Small intestine (tissue), 7 donors: ENCODE results near the gene RYR3. TPM values are rescaled to one million over a fixed set of nuclear protein-coding genes. Genes with fewer than 3 reads are reported as not detected.
"Not testable (repeated sequence)": the region's sequence is repeated elsewhere in the genome, so short reads cannot be mapped to it uniquely, and the experiment has no call there.

Source experiments
- DNase-seq, 2 donors: peaks; one replicate each; pipeline versions ENCODE4 v3.0.0 to v3.0.0-alpha.2; 2013
- FAIRE-seq: peaks from 2 replicates; lab custom pipeline; 2012; peaks lifted over from hg19 to GRCh38; lab: Jason Lieb, UNC
- H3K27ac ChIP-seq, 3 donors: one replicate each; pipeline ENCODE4 v1.5.1; 2013; ENCODE audit warnings: low read length in 2 of 3, mild to moderate bottlenecking in 2 of 3, control low read depth in 1 of 3, inconsistent platforms in 1 of 3, low read depth in 1 of 3, moderate library complexity in 1 of 3
- H3K27me3 ChIP-seq, 3 donors: one replicate each; pipeline ENCODE4 v1.6.1; 2013; ENCODE audit warnings: low read length in 3 of 3, inconsistent platforms in 1 of 3; ENCODE audit not compliant: control insufficient read depth in 3 of 3, insufficient read depth in 3 of 3
- H3K36me3 ChIP-seq, 3 donors: one replicate each; pipeline ENCODE4 v1.6.1; 2013; ENCODE audit warnings: low read length in 3 of 3, inconsistent platforms in 1 of 3, low read depth in 1 of 3, mild to moderate bottlenecking in 1 of 3, moderate library complexity in 1 of 3; ENCODE audit not compliant: control insufficient read depth in 3 of 3, insufficient read depth in 2 of 3
- H3K4me1 ChIP-seq, 3 donors: one replicate each; pipeline ENCODE4 v1.6.1; 2013; ENCODE audit warnings: low read length in 2 of 3, inconsistent platforms in 1 of 3, low read depth in 1 of 3, mild to moderate bottlenecking in 1 of 3, moderate library complexity in 1 of 3; ENCODE audit not compliant: control insufficient read depth in 3 of 3, insufficient read depth in 2 of 3
- H3K4me3 ChIP-seq, 3 donors: one replicate each; pipeline ENCODE4 v1.5.1; 2013; ENCODE audit warnings: low read length in 3 of 3, control low read depth in 1 of 3, inconsistent platforms in 1 of 3, low read depth in 1 of 3, mild to moderate bottlenecking in 1 of 3, moderate library complexity in 1 of 3
- H3K9me3 ChIP-seq, 2 donors: one replicate each; pipeline ENCODE4 v1.6.1; 2013; ENCODE audit warnings: low read depth in 1 of 2, low read length in 1 of 2; ENCODE audit not compliant: control insufficient read depth in 2 of 2, insufficient read depth in 1 of 2
- WGBS, 3 donors: extraction: QIAGEN DNeasy Blood & Tissue Kit; methylation state at CpG; one replicate each; pipeline ENCODE4 v1.1.7; 2013; 5-methylcytosine and 5-hydroxymethylcytosine counted together
- polyA plus RNA-seq, 4 donors: library from polyadenylated mRNA; stranded (reverse) in 3 of 4; unstranded in 1 of 4; fragments of 200-250 nt in 3 of 4; fragments of 120-200 nt in 1 of 4; gene quantifications; one replicate each; pipeline versions ENCODE4 v1.2.1 to v1.2.3, GENCODE V29; 2013
- donor health status: healthy with polysubstance abuse.
- donor health status: control.
- donor health status: control.
- donor health status: Bipolar disorder and iron deficiency.
- donor health status: healthy.

RYR3 gene
- polyA plus RNA-seq, 4 donors: 0.36 to 1.6 TPM; not detected in 2

- WGBS, 3 donors: 84 to 92% (median 89%) methylated on average over 1 of the region's 1 CpG
- no peaks in the 10 kb centered on the region for H3K9me3 ChIP-seq
- no peak overlapping the region for H3K4me3 ChIP-seq
- no peaks in the 10 kb centered on the region for H3K4me1 ChIP-seq
- FAIRE-seq (no peak), DNase-seq (no peak)
- H3K27ac ChIP-seq: no peak overlapping the region
- H3K27me3 ChIP-seq: no peaks in the 10 kb centered on the region
- H3K36me3 ChIP-seq: no peaks in the 10 kb centered on the region
Observed at GRCh38 chr15:33569036-33569435, 258.3 kb downstream of the RYR3 start.

- H3K27me3 ChIP-seq, DNase-seq, H3K4me3 ChIP-seq, H3K27ac ChIP-seq, H3K36me3 ChIP-seq, H3K4me1 ChIP-seq, H3K9me3 ChIP-seq, FAIRE-seq: not testable (repeated sequence)
- 46 to 91% (median 86%) methylated on average over 2 of the region's 2 CpGs for WGBS, 3 donors
Observed at GRCh38 chr15:33577911-33578310, 267.1 kb downstream of the RYR3 start.

GRCh38 chr15:33580526-33580925 is 269.8 kb downstream of the RYR3 start:
- no peak overlapping the region for H3K4me3 ChIP-seq
- H3K9me3 ChIP-seq: no peaks in the 10 kb centered on the region
- H3K27me3 ChIP-seq: no peaks in the 10 kb centered on the region
- WGBS, 3 donors: 55 to 75% (median 59%) methylated on average over 2 of the region's 2 CpGs
- no peak overlapping the region for H3K27ac ChIP-seq
- FAIRE-seq (no peak), DNase-seq (no peak)
- H3K36me3 ChIP-seq: no peaks in the 10 kb centered on the region
- H3K4me1 ChIP-seq: no peaks in the 10 kb centered on the region

- FAIRE-seq: no peak
- H3K36me3 ChIP-seq: no peaks in the 10 kb centered on the region
- 23 to 48% (median 46%) methylated on average over 3 of the region's 3 CpGs for WGBS, 3 donors
Observed at GRCh38 chr15:33581032-33581431, 270.3 kb downstream of the RYR3 start.

GRCh38 chr15:33584797-33585196 is 274.0 kb downstream of the RYR3 start:
- no peak overlapping the region for H3K27ac ChIP-seq
- no peak for DNase-seq
- H3K36me3 ChIP-seq: no peaks in the 10 kb centered on the region
- H3K9me3 ChIP-seq: no peaks in the 10 kb centered on the region
- FAIRE-seq: no peak
- H3K27me3 ChIP-seq: no peaks in the 10 kb centered on the region
- no peak overlapping the region for H3K4me3 ChIP-seq
- 37 to 49% (median 45%) methylated on average over 8 of the region's 8 CpGs for WGBS, 3 donors
- no peaks in the 10 kb centered on the region for H3K4me1 ChIP-seq

More at GRCh38 chr15:33581032-33581431, 270.3 kb downstream of the RYR3 start:
- H3K4me3 ChIP-seq: no peak overlapping the region
- no peak for DNase-seq
- H3K4me1 ChIP-seq: no peaks in the 10 kb centered on the region
- H3K27me3 ChIP-seq: no peaks in the 10 kb centered on the region
- H3K27ac ChIP-seq: no peak overlapping the region
- H3K9me3 ChIP-seq: no peaks in the 10 kb centered on the region

GRCh38 chr15:33586786-33587697 is 276.3 kb downstream of the RYR3 start:
- no peak overlapping the region for H3K27ac ChIP-seq
- H3K36me3 ChIP-seq: no peaks in the 10 kb centered on the region
- no peaks in the 10 kb centered on the region for H3K4me1 ChIP-seq
- no peak overlapping the region for H3K4me3 ChIP-seq
- 74 to 82% (median 77%) methylated on average over 17 of the region's 17 CpGs for WGBS, 3 donors
- DNase-seq (no peak), FAIRE-seq (no peak)
- no peaks in the 10 kb centered on the region for H3K9me3 ChIP-seq
- no peaks in the 10 kb centered on the region for H3K27me3 ChIP-seq

GRCh38 chr15:33587773-33588172 is 277.0 kb downstream of the RYR3 start:
- Histone ChIP-seq H3K36me3 (no peaks in the 10 kb centered on the region), H3K27ac (no peak overlapping the region), H3K9me3 (no peaks in the 10 kb centered on the region), H3K27me3 (no peaks in the 10 kb centered on the region), H3K4me3 (no peak overlapping the region), H3K4me1 (no peaks in the 10 kb centered on the region)
- no peak for DNase-seq
- FAIRE-seq: no peak
- WGBS, 3 donors: 47 to 53% (median 53%) methylated on average over 2 of the region's 2 CpGs

- 73 to 83% (median 81%) methylated on average over 5 of the region's 5 CpGs for WGBS, 3 donors
Observed at GRCh38 chr15:33592864-33593263, 282.1 kb downstream of the RYR3 start.

More at GRCh38 chr15:33592864-33593263, 282.1 kb downstream of the RYR3 start:
- Histone ChIP-seq H3K27ac (no peak overlapping the region), H3K9me3 (no peaks in the 10 kb centered on the region), H3K4me3 (no peak overlapping the region), H3K36me3 (no peaks in the 10 kb centered on the region), H3K27me3 (no peaks in the 10 kb centered on the region), H3K4me1 (no peaks in the 10 kb centered on the region)
- FAIRE-seq: no peak
- DNase-seq: no peak
